GM19455 (cell line): ENCODE measurements around the gene PIGQ.

ENCODE experiments used
- ATAC-seq: cut with Tn5 transposase; IDR thresholded peaks from one replicate; pipeline ENCODE4 v1.9.1; 2021; ENCODE audit not compliant: unreplicated experiment

The PIGQ gene

DNA sequence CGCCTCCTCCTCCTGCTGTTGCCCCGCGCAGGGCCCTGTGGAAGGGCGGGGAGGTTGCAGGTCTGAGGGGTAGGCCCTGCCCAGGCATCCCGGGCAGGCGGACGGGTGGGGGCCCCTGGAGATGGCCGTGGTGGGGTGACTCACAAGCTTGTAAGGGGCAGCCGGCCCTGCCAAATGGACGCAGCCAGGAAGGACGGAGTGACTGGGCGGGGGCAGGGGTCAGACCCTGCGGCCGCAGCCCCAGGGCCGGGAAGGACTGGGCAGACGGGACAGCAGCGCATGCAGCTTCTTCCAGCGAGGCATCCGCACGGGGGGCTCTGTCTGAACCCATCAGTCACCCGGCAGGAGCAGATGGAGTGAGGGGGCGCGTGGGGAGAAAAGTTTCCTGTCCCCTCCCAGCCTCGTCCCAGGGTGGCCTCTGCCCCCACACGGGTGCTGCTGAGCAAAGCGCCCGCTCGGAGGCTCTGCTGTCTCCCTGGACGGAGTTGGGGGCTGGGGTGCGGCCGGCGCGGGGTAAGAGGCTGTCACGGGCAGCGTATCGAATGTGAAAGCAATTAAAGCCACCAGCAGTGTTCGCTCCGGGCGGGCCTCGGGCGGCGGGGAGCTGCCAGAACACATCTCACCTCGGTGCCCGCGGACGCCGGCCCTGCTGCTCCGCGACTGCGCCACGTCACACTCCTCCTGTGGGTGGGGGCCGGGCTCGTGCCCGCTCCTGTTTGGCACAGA is 15.0 kb upstream of the PIGQ start:
- ATAC-seq = no peak

DNA sequence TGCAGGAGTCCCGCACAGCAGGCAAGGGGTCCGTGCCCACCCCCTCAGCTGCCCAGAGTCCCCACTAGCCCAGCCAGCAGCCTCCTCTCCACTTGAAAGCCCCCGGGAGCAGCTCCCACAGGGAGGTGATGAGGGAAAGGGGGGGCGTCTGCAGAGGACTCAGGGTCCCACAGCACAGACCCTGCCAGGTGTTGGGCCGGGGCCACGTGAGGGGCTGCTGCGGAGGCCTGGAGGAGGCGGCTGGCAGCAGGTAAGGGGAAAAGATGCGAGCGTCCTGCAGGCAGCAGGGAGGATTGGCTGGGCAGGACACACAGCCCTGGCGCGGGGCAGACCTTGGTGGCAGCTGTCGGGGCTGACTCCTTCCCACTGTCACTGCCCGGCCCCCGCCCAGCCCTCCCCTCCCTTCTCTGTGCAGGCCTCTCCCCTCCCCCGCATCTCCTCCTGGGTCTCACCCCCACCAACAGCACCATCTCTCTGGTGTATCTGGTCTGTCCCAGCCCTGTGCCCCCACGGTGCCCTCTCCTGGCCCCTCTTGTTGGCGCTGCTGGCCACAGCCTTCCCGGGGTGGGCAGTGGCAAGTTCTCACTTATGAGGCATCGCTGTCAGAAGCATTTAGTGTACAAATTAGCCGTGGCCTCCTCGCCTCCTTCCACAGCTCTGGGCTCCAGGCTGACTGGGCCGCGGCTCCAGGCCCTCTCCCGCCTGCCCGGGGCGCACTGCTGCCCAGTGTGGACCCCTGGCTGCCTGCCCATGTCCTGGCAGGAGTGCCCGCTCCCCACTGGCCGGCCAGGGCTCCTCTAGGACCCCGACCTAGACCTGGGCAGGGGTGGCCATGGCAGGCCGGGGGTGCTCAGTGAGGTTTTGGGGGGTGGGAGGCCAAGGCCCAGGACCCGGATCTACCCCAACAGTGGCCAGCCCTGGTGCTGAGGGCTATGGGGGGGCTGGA is 14.0 kb upstream of the PIGQ start:
- no peak for ATAC-seq

DNA sequence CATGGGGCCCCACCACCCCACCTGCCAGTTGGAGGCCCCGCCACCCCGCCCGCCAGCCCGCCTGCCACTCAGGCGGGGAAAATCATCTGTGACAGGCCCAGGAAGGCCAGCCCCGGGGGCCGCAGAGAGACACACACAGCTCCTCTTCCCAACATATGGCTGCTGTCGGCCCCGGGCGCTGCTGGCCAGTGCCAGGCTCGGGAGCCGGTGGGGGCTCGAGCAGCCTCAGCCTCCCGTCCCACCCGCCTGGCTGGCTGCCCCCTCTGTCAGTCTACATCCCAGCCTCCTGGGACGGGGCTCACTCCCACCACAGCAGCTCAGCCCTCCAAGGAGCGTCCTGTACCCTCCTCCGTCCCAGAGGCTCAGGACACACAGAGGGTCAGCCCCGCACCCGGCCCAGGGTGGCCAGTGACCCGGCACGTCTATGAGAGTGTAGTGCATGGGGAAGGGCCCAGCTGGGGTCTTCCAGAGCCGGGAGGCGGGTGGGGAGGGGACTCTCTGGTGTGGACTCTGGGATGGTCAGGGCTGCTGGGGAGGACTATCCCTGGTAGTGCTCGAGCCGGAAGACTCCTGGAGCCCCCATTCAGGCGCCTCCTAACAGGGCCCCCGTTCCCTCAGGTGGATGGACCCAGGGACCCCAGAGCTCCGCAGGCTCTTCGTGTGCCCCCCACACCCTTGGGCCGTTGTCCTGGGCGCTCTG is 13.1 kb upstream of the PIGQ start:
- ATAC-seq = no peak

DNA sequence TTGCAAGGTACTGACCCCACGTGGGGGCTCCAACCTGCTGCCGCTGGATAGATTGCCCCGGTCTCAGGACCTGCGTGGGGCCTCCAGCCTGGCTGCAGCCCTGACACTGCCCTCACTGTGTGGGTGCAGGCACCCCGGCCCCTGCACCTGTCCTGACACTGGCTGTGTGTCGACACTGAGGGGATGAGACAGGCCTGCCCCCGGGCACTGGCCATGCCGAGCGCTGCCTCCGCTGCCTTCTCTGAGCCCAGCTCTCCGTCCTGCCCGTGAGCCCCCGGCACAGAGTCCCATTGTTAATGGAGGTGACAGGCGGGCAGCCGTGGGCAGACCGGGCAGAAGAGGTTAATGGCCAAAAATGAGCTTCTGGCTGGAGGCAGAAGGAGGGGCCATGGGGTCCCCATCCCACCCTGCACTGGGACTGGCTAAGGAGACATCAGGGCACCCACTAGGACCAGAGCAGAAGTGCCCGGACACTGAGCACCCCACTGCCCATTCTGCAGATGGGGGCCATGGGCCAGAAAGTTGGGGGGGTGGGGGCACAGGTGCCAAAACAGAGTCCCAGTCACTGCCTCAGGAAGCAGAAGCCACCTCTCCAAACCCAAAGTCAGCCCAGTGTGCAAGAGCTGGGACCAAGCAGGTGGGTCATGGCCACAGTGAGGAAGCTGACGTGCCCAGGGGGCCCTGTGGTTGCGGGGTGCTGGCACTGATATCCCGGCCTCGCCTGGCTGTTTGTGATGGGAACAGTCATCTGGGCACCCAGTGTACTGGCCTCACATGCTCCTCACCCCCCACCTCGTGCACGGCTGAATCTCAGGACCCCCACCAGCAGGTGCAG is 12.1 kb upstream of the PIGQ start:
- no peak for ATAC-seq

DNA sequence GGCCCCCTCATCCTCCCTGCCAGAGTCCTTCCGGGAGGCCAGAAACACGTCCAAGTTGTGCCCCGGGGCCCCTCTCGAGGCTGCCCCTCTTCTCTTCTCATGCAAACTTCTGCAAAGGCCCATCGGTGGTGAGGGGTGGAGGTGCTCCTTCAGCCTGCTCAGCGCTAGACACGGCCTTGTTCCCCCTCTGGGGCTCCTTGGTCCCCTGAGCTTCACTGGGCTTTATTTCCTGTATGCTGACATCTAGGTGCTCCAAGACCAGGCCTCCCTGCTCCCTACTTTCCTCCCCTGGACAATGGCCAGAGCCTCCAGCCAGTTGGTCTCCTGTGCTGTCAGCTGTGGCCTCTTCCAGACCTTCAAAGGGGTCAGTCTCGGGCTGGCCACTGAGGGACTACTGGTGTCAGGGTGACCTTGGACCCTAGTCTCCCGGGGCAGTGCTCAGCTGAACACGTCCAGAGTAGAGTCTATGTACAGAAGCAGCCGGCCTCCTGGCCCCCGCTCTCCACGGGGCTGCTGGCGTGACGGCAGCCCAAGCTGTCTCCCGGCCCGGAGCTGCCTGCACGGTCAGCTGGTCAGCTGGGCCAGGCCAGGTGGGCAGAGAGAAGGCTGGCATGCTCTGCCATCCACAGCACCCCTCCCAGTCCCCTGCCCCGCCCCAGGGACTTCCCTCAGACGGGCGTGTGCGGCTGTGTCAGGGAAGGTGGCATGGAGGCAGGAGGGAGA is 11.3 kb upstream of the PIGQ start:
- ATAC-seq = no peak

DNA sequence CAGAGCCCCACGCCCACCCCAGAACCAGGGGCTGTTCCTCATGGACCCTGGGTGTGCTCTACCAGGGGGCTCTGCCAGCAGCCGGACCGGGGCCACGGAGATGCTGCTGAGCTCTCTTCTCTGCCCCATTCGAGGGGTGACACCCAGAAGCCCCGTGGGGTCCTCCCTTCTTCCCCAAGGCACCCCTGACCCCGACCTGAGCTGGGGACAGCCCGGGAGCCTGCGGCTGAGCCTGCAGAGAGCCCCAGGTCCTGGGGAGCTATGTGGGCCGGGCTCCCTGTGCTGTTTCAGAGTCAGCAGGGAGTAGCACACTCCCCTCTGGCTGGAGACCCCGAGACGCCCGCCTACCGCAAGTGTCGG is 10.8 kb upstream of the PIGQ start:
- ATAC-seq = no peak

DNA sequence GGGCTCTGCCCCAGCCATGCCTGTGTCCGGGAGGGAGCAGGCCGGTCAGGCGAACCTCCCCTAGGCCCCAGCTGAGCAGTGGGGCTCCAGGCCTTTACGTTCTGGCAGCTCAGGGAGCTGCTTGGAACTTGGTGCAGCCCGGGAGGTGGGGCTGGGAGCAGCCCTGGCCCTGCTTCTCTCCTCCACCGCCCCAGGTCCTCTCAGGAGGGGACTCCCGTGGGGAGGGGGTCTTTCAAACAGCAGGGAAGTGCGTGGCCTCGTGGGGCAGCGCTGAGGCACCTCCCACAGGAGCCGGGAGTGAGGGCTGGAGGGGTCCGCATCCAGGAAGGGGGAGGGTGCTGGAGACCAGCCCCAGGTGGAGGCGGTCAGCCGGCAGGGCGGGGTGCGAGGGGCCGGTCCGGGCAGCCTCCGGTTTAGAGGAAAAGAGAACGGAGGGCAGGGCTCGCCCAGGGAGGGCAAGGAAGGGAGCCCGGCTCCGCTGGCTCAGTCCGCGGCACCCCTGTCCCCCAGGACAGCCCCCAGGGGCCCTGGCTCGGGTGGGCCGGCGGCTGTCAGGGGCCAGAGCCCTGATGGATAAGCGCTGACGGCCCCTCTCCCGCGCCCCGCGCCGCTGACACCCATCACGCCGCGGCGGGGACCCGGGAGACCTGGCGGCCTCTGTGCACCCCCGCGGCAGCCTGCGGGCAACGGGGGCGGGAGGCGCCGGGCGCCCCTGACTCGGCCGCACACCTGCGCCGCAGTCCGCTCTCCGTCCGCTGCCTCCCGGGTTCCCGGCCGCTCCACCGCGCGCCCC is 10.2 kb upstream of the PIGQ start:
- ATAC-seq = no peak

DNA sequence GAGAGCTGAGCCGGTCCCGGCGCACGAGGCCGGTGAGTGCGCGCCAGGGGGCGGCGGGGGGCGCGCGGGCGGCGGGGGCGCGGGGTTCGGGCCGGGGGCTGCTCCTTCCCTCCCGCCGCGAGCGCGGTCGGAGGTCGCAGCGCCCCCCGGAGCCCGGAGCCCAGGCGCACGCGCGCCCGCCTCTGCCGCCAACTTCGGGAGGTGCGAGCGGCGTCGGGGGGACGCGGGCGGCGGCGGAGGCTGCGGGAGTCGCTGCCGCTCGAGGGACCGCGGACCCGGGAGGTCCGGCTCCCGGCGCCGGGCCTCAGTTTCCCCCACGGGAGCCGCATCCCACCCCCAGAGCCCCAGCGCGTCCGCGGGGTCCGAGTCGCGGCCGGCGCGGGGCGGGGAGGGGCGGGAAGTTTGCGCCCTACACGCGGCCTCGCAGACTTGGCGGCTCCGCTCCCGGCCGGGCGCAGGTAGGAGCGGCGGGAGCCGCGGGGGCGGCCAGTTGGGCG is 9.5 kb upstream of the PIGQ start, which contains the start of gene PRR35:
Gene PRR35 (plus strand): TSS at position 191 of the 497 bp plus-strand sequence. CDS start 2,901 bp downstream, outside the sequence.
- ATAC-seq = no peak

DNA sequence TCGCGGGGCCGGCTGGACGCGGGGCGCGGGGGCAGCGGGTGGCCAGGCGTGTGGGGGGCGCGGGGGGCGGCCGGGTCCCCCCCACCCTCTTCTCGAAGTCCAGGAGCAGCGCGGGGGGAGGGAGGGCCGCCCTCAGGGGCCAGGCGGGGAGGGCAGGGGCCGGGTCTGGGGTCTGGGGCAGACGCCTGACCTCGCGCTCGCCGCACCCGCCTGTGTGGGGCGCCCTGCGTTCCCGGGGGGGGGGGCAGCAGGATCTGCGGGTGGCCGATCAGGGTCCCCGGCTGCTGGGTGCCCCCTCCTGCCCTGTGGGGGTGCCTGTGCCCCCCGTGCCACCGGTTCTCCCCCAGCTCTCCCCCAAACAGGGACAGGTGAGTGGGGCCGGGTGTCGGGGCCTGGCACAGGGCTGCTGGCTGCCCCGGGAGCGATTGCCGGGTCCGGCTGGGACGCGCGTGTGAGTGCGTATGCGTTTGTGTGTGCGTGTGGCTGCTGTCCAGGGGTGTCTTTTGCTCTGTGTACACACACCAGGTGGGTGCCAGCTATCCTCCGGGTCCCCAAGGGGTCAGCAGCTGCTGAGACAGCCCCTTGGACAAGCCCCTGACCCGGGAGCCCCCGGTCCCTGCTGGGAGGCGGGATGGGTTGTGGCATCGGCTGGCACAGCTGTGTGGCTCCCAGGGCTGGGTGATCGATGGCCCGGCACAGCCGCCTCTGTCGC is 8.9 kb upstream of the PIGQ start:
- ATAC-seq = no peak

DNA sequence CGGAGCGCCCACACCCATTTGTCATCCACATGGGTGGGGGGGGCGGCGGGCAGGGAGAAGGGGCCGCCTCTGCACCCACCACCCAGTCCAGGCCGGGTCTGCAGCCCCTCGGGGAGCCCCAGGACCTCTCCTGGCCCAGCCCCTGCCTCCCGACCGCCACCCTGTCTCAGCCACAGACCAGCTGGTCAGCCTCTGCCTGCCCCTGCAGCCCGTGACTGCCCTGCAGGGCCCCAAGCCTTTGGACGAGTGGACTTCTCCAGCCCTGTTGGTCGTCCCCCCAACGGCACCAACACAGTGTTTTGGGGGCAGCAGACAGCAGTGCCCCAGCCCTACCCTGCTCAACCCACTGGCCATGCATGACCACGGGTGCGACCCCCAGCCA is 8.4 kb upstream of the PIGQ start:
- no peak for ATAC-seq

DNA sequence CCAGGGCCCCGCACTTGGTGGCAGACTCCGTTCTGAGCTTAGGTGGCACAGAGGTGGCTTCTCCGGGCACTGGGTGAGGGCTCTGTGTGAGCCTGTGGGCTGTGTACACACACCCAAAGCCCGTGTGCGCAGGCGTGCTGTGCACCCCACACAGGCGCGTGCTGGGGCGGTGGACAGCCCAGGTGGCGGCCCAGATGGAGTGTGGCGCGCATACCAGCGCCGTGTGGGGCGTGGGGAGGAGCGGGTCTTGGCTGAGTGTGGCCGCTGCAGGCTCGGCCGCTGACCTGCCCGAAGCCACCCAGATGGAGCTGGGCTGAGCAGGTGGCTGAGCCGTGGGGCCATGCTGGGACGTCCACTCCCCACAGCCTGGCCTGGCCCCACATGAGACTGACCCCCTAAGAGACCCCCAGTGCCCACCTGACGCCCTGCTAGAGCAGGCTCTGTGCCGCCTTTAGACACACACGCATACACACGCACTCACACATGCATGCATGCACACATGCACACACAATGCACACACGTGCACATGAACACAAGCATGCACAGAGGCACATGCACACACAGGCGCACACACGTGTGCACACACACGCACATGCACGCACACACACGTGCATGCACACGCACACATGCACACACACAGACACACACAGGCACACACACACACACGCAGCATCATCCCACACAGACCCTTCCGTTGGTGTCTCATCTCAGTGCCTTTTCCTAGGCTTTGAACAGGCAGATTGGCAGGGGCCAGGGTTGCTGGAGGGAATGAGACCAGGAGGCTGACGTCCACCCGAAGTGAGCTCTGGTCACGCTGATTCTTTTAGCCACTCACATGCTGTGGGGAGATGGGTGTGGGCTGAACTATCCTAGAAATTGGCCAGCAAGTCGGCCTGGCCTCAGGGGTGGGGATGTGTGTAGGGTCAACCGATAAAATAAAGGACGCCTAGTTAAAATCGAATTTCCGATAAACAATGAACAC is 7.5 kb upstream of the PIGQ start:
- no peak for ATAC-seq

DNA sequence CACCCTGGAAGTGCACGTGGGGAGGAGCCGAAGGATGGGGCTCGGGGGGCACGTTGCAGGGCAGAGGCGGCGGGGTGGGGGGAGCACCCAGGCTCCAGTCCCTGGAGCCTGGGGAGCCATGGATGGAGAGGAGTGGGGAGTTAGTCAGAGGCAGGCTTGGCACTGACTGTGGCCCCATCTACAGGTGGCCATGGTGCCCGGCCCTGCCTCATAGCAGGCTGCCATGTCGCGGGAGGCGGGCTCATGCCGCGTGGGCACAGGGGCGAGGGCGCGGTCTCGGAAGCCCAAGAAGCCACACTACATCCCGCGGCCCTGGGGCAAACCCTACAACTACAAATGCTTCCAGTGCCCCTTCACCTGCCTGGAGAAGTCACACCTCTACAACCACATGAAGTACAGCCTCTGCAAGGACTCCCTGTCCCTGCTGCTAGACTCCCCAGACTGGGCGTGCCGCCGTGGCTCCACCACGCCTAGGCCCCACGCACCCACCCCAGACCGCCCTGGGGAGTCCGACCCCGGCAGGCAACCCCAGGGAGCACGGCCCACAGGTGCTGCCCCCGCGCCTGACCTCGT is 6.6 kb upstream of the PIGQ start:
- no peak for ATAC-seq

DNA sequence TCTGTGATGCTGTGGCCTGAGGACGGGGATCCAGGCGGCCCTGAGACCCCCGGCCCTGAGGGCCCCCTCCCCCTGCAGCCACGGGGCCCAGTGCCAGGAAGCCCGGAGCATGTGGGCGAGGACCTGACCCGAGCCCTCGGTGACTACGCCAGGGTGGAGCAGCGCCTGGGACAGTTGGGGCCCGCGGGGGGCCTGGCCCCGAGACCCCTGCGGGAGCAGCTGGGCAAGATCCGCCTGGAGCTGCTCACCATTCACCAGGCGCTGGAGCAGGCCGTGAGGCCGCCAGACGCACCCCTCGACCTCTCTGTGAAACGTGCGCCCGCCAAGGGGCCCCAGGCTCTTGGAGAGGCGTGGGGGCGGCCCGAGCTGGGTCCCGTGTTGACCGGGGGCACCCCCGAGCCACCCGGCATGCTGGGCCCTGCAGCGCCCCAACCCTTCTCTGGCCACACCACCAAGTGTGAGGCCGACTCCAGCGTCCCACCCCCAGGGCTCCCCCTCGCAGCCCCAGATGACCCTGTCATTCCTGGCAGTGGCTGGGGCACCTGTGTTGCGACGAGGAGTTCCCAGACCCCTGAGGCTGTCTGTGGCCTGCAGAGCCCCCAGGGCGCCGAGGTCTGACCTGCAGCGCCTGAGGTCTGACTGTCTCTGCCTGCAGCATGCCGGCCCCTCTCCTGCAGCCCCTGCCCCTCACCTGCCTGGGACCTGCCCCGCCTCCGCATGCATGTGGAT is 4.9 kb upstream of the PIGQ start:
- ATAC-seq = no peak

DNA sequence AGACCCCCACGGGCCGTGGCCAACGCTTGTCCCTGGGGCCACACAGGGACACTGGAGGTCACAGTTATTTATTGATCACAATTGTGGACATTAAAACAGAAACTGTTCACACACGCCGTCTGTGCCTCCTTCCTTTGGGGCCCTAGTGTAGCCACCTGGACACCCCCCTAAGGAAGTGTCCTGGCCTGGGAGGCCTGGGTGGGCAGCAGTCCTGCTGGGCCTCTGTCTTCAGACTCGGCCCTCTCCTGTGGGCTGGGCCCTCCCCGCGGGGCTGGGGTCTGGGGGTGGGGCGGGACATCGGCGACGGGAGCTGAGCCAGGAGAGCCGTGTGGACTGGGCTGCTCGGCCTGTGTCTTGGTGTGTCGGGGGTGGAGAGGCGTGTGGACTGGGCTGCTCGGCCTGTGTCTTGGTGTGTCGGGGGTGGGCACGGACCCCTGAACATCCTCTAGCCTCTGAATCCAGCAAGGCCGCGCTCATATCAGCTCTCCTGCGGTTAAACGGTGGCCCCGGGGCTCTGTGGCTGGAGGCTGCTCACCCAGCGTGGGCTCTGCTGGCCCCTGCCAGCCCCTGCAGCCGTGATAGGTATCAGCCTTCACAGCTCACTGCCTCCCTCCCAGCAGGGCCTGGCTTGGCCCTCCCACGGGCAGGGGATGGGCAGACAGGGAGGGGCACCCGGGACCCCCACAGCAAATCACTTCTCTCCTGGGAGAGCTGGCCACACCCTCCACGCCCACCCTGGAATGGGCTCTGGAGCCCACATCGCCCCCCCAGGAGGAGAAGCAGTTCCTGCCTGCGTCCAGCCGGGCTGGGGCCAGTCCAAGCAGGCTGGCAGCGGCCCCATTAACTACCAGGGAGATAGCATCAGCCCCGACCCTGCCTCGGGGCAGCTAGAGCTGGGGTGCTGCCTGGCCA is 4.1 kb upstream of the PIGQ start:
- no peak for ATAC-seq
